GM12891 (cell line): ENCODE results near the gene UGT2B7.

Experiments used
- POLR2A ChIP-seq: IDR thresholded peaks from 2 replicates; pipeline ENCODE4 v1.6.1; 2011; ENCODE audit warnings: low read depth, low read length, control low read depth
- POLR2AphosphoS5 ChIP-seq: IDR thresholded peaks from 2 replicates; pipeline ENCODE4 v1.6.1; 2011; ENCODE audit warnings: low read depth, low read length, control low read depth
- POU2F2 ChIP-seq: IDR thresholded peaks from 2 replicates; pipeline ENCODE4 v1.6.1; 2011; ENCODE audit warnings: low read depth, mild to moderate bottlenecking, control low read depth, low read length, moderate library complexity
- SPI1 ChIP-seq: IDR thresholded peaks from 2 replicates; pipeline ENCODE4 v1.6.1; 2011; ENCODE audit warnings: low read depth, low read length, control low read depth
- TAF1 ChIP-seq: IDR thresholded peaks from 2 replicates; pipeline ENCODE4 v1.6.1; 2011; ENCODE audit warnings: low read depth, low read length, control low read depth

GRCh38 chr4:69092190-69092589 lies 4.1 kb upstream of the UGT2B7 start:
- TF ChIP-seq POLR2A (no peak), SPI1 (no peak), POLR2AphosphoS5 (no peak), TAF1 (no peak), POU2F2 (no peak)
